ENCODE measurements around the gene SH3GL3.

SH3GL3 gene

GRCh38 chr15:83605111-83605945, 158.2 kb downstream of the SH3GL3 start:
- no peak overlapping the region for H3K4me3 ChIP-seq (ENCODE audit: low read depth, low read length)
- no peaks in the 10 kb centered on the region for H3K27me3 ChIP-seq (ENCODE audit: control insufficient read depth, insufficient read depth, low read length)
- H3K4me1 ChIP-seq (ENCODE audit: control insufficient read depth, insufficient read depth, low read length): no peaks in the 10 kb centered on the region
- H3K36me3 ChIP-seq (ENCODE audit: control insufficient read depth, insufficient read depth, low read length): no peaks in the 10 kb centered on the region
- no peak overlapping the region for H3K9ac ChIP-seq (ENCODE audit: low read depth, low read length)
- no peaks in the 10 kb centered on the region for H3K9me3 ChIP-seq (ENCODE audit: control insufficient read depth, insufficient read depth, low read length)

- Histone ChIP-seq H3K4me1 (ENCODE audit: control insufficient read depth, insufficient read depth, low read length) (no peaks in the 10 kb centered on the region), H3K4me3 (ENCODE audit: low read depth, low read length) (no peak overlapping the region), H3K9ac (ENCODE audit: low read depth, low read length) (no peak overlapping the region), H3K9me3 (ENCODE audit: control insufficient read depth, insufficient read depth, low read length) (no peaks in the 10 kb centered on the region), H3K27me3 (ENCODE audit: control insufficient read depth, insufficient read depth, low read length) (no peaks in the 10 kb centered on the region), H3K36me3 (ENCODE audit: control insufficient read depth, insufficient read depth, low read length) (no peaks in the 10 kb centered on the region)
These were observed 163.0 kb downstream of the SH3GL3 start for GRCh38 chr15:83610132-83610531.

- H3K9me3 ChIP-seq (ENCODE audit: control insufficient read depth, insufficient read depth, low read length): no peaks in the 10 kb centered on the region
- H3K4me1 ChIP-seq (ENCODE audit: control insufficient read depth, insufficient read depth, low read length): no peaks in the 10 kb centered on the region
- H3K27me3 ChIP-seq (ENCODE audit: control insufficient read depth, insufficient read depth, low read length): no peaks in the 10 kb centered on the region
- no peak overlapping the region for H3K4me3 ChIP-seq (ENCODE audit: low read depth, low read length)
- H3K36me3 ChIP-seq (ENCODE audit: control insufficient read depth, insufficient read depth, low read length): no peaks in the 10 kb centered on the region
- H3K9ac ChIP-seq (ENCODE audit: low read depth, low read length): no peak overlapping the region
These were observed 164.0 kb downstream of the SH3GL3 start for GRCh38 chr15:83610901-83611685.

GRCh38 chr15:83612226-83612625, 165.1 kb downstream of the SH3GL3 start:
- Histone ChIP-seq H3K4me1 (ENCODE audit: control insufficient read depth, insufficient read depth, low read length) (no peaks in the 10 kb centered on the region), H3K9me3 (ENCODE audit: control insufficient read depth, insufficient read depth, low read length) (no peaks in the 10 kb centered on the region), H3K4me3 (ENCODE audit: low read depth, low read length) (no peak overlapping the region), H3K27me3 (ENCODE audit: control insufficient read depth, insufficient read depth, low read length) (no peaks in the 10 kb centered on the region), H3K36me3 (ENCODE audit: control insufficient read depth, insufficient read depth, low read length) (no peaks in the 10 kb centered on the region), H3K9ac (ENCODE audit: low read depth, low read length) (no peak overlapping the region)

GRCh38 chr15:83612898-83613635, 165.9 kb downstream of the SH3GL3 start:
- Histone ChIP-seq H3K9ac (ENCODE audit: low read depth, low read length) (no peak overlapping the region), H3K4me3 (ENCODE audit: low read depth, low read length) (no peak overlapping the region), H3K9me3 (ENCODE audit: control insufficient read depth, insufficient read depth, low read length) (no peaks in the 10 kb centered on the region), H3K27me3 (ENCODE audit: control insufficient read depth, insufficient read depth, low read length) (no peaks in the 10 kb centered on the region), H3K4me1 (ENCODE audit: control insufficient read depth, insufficient read depth, low read length) (no peaks in the 10 kb centered on the region), H3K36me3 (ENCODE audit: control insufficient read depth, insufficient read depth, low read length) (no peaks in the 10 kb centered on the region)

GRCh38 chr15:83613714-83614113, 166.6 kb downstream of the SH3GL3 start:
- Histone ChIP-seq H3K4me1 (ENCODE audit: control insufficient read depth, insufficient read depth, low read length) (no peaks in the 10 kb centered on the region), H3K9ac (ENCODE audit: low read depth, low read length) (no peak overlapping the region), H3K27me3 (ENCODE audit: control insufficient read depth, insufficient read depth, low read length) (no peaks in the 10 kb centered on the region), H3K36me3 (ENCODE audit: control insufficient read depth, insufficient read depth, low read length) (no peaks in the 10 kb centered on the region), H3K9me3 (ENCODE audit: control insufficient read depth, insufficient read depth, low read length) (no peaks in the 10 kb centered on the region), H3K4me3 (ENCODE audit: low read depth, low read length) (no peak overlapping the region)

GRCh38 chr15:83616840-83617239, 169.7 kb downstream of the SH3GL3 start:
- Histone ChIP-seq H3K9me3 (ENCODE audit: control insufficient read depth, insufficient read depth, low read length) (no peaks in the 10 kb centered on the region), H3K9ac (ENCODE audit: low read depth, low read length) (no peak overlapping the region), H3K36me3 (ENCODE audit: control insufficient read depth, insufficient read depth, low read length) (no peaks in the 10 kb centered on the region), H3K27me3 (ENCODE audit: control insufficient read depth, insufficient read depth, low read length) (no peaks in the 10 kb centered on the region), H3K4me3 (ENCODE audit: low read depth, low read length) (no peak overlapping the region), H3K4me1 (ENCODE audit: control insufficient read depth, insufficient read depth, low read length) (no peaks in the 10 kb centered on the region)

- Histone ChIP-seq H3K9me3 (ENCODE audit: control insufficient read depth, insufficient read depth, low read length) (no peaks in the 10 kb centered on the region), H3K4me3 (ENCODE audit: low read depth, low read length) (no peak overlapping the region), H3K36me3 (ENCODE audit: control insufficient read depth, insufficient read depth, low read length) (no peaks in the 10 kb centered on the region), H3K4me1 (ENCODE audit: control insufficient read depth, insufficient read depth, low read length) (no peaks in the 10 kb centered on the region), H3K27me3 (ENCODE audit: control insufficient read depth, insufficient read depth, low read length) (no peaks in the 10 kb centered on the region), H3K9ac (ENCODE audit: low read depth, low read length) (no peak overlapping the region)
These were observed 179.1 kb downstream of the SH3GL3 start for GRCh38 chr15:83626171-83626802.

GRCh38 chr15:83631534-83631933, 184.4 kb downstream of the SH3GL3 start:
- no peaks in the 10 kb centered on the region for H3K27me3 ChIP-seq (ENCODE audit: control insufficient read depth, insufficient read depth, low read length)
- H3K9ac ChIP-seq (ENCODE audit: low read depth, low read length): no peak overlapping the region
- H3K36me3 ChIP-seq (ENCODE audit: control insufficient read depth, insufficient read depth, low read length): no peaks in the 10 kb centered on the region
- H3K9me3 ChIP-seq (ENCODE audit: control insufficient read depth, insufficient read depth, low read length): no peaks in the 10 kb centered on the region
- no peak overlapping the region for H3K4me3 ChIP-seq (ENCODE audit: low read depth, low read length)
- no peaks in the 10 kb centered on the region for H3K4me1 ChIP-seq (ENCODE audit: control insufficient read depth, insufficient read depth, low read length)

- H3K4me3 ChIP-seq (ENCODE audit: low read depth, low read length): no peak overlapping the region
- no peaks in the 10 kb centered on the region for H3K27me3 ChIP-seq (ENCODE audit: control insufficient read depth, insufficient read depth, low read length)
- no peaks in the 10 kb centered on the region for H3K36me3 ChIP-seq (ENCODE audit: control insufficient read depth, insufficient read depth, low read length)
- H3K9me3 ChIP-seq (ENCODE audit: control insufficient read depth, insufficient read depth, low read length): no peaks in the 10 kb centered on the region
- no peak overlapping the region for H3K9ac ChIP-seq (ENCODE audit: low read depth, low read length)
- no peaks in the 10 kb centered on the region for H3K4me1 ChIP-seq (ENCODE audit: control insufficient read depth, insufficient read depth, low read length)
These were observed 196.1 kb downstream of the SH3GL3 start for GRCh38 chr15:83643201-83643600.

GRCh38 chr15:83644439-83644838, 197.3 kb downstream of the SH3GL3 start:
- H3K36me3 ChIP-seq (ENCODE audit: control insufficient read depth, insufficient read depth, low read length): no peaks in the 10 kb centered on the region

More at GRCh38 chr15:83644439-83644838, 197.3 kb downstream of the SH3GL3 start:
- Histone ChIP-seq H3K9me3 (ENCODE audit: control insufficient read depth, insufficient read depth, low read length) (no peaks in the 10 kb centered on the region), H3K27me3 (ENCODE audit: control insufficient read depth, insufficient read depth, low read length) (no peaks in the 10 kb centered on the region), H3K4me1 (ENCODE audit: control insufficient read depth, insufficient read depth, low read length) (no peaks in the 10 kb centered on the region), H3K9ac (ENCODE audit: low read depth, low read length) (no peak overlapping the region), H3K4me3 (ENCODE audit: low read depth, low read length) (no peak overlapping the region)

Data from iPS-15b (cell line).